ENCODE results near the gene NUBP2.

Gene NUBP2

GRCh38 chr16:1832838-1833454, 50.2 kb downstream of the NUBP2 start:
- intact Hi-C loops (cut with DNase I): no loop called here
- no peak for DNase-seq

- intact Hi-C loops (cut with DNase I): no loop called here
Observed at GRCh38 chr16:1834096-1834495, 51.3 kb downstream of the NUBP2 start.

More at GRCh38 chr16:1834096-1834495, 51.3 kb downstream of the NUBP2 start:
- DNase-seq: no peak
